ENCODE data around the gene SLC7A14.
"Not testable (repeated sequence)": the region's sequence is repeated elsewhere in the genome, so short reads cannot be mapped to it uniquely, and the experiment has no call there.

GRCh38 chr3:170567598-170567997, 18.3 kb downstream of the SLC7A14 start:
- TF ChIP-seq, protein P1, sequence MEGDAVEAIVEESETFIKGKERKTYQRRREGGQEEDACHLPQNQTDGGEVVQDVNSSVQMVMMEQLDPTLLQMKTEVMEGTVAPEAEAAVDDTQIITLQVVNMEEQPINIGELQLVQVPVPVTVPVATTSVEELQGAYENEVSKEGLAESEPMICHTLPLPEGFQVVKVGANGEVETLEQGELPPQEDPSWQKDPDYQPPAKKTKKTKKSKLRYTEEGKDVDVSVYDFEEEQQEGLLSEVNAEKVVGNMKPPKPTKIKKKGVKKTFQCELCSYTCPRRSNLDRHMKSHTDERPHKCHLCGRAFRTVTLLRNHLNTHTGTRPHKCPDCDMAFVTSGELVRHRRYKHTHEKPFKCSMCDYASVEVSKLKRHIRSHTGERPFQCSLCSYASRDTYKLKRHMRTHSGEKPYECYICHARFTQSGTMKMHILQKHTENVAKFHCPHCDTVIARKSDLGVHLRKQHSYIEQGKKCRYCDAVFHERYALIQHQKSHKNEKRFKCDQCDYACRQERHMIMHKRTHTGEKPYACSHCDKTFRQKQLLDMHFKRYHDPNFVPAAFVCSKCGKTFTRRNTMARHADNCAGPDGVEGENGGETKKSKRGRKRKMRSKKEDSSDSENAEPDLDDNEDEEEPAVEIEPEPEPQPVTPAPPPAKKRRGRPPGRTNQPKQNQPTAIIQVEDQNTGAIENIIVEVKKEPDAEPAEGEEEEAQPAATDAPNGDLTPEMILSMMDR (IDR thresholded peaks at IDR 0.05; ENCODE audit: insufficient read depth, low read depth, low read length) = not testable (repeated sequence)
- not testable (repeated sequence) for TF ChIP-seq EZH2 (IDR thresholded peaks at IDR 0.05; ENCODE audit: insufficient read depth, low read length)
